WERI-Rb-1 (cell line): ENCODE measurements around the gene XRCC1.

Experiments
- DNase-seq: peaks from one replicate; pipeline ENCODE4 v3.0.0-alpha.2; 2020
- H3K27ac ChIP-seq: fragments of 250-450 bp; sonication (Bioruptor Pico); 2 replicates; pipeline ENCODE4 v1.5.1; 2020; ENCODE audit warnings: mild to moderate bottlenecking, moderate library complexity
- H3K27me3 ChIP-seq: fragments of 250-450 bp; sonication (Bioruptor Pico); 2 replicates; pipeline ENCODE4 v1.5.1; 2021; ENCODE audit warnings: mild to moderate bottlenecking, low read depth, moderate library complexity; ENCODE audit not compliant: insufficient read depth, severe bottlenecking
- H3K36me3 ChIP-seq: fragments of 250-450 bp; sonication (Bioruptor Pico); 2 replicates; pipeline ENCODE4 v1.5.1; 2020; ENCODE audit warnings: mild to moderate bottlenecking, moderate library complexity
- H3K4me3 ChIP-seq: 2 replicates; pipeline ENCODE4 v1.5.1; 2011; ENCODE audit warnings: low read depth, mild to moderate bottlenecking, control low read depth, low read length
- H3K9me3 ChIP-seq: fragments of 250-450 bp; sonication (Bioruptor Pico); 2 replicates; pipeline ENCODE4 v1.5.1; 2021; ENCODE audit warnings: mild to moderate bottlenecking, moderate library complexity; ENCODE audit not compliant: severe bottlenecking
- CTCF ChIP-seq: IDR thresholded peaks from 2 replicates; pipeline ENCODE4 v1.5.1; 2011; ENCODE audit warnings: low read depth, mild to moderate bottlenecking, control low read depth, inconsistent platforms, low read length

Gene XRCC1

GRCh38 chr19:43564800-43565199, 10.5 kb downstream of the XRCC1 start:
- DNase-seq = no peak
- TF ChIP-seq CTCF = no peak
- Histone ChIP-seq H3K4me3 (no peak overlapping the region), H3K27me3 (no peaks in the 10 kb centered on the region), H3K36me3 (peaks cover 39% of the 10 kb centered on the region), H3K27ac (no peak overlapping the region), H3K9me3 (no peaks in the 10 kb centered on the region)

GRCh38 chr19:43563816-43564457, 11.4 kb downstream of the XRCC1 start:
- H3K4me3 ChIP-seq = no peak overlapping the region
- TF ChIP-seq CTCF = no peak
- H3K27me3 ChIP-seq = no peaks in the 10 kb centered on the region
- H3K9me3 ChIP-seq = no peaks in the 10 kb centered on the region
- peaks cover 40% of the 10 kb centered on the region for H3K36me3 ChIP-seq
- no peak for DNase-seq
- H3K27ac ChIP-seq = no peak overlapping the region

GRCh38 chr19:43562698-43563241, 12.6 kb downstream of the XRCC1 start:
- no peaks in the 10 kb centered on the region for H3K27me3 ChIP-seq
- no peak for DNase-seq
- no peak for TF ChIP-seq CTCF
- no peak overlapping the region for H3K27ac ChIP-seq
- no peak overlapping the region for H3K4me3 ChIP-seq
- peaks cover 36% of the 10 kb centered on the region for H3K36me3 ChIP-seq
- H3K9me3 ChIP-seq = no peaks in the 10 kb centered on the region

- H3K27ac ChIP-seq = no peak overlapping the region
- no peak for DNase-seq
- no peak overlapping the region for H3K4me3 ChIP-seq
- peaks cover 36% of the 10 kb centered on the region for H3K36me3 ChIP-seq
- TF ChIP-seq CTCF = no peak
- no peaks in the 10 kb centered on the region for H3K9me3 ChIP-seq
- H3K27me3 ChIP-seq = no peaks in the 10 kb centered on the region
These were observed 13.1 kb downstream of the XRCC1 start for GRCh38 chr19:43562226-43562697.

GRCh38 chr19:43561139-43561970, 14.0 kb downstream of the XRCC1 start:
- no peak for TF ChIP-seq CTCF
- Histone ChIP-seq H3K9me3 (no peaks in the 10 kb centered on the region), H3K4me3 (no peak overlapping the region), H3K27ac (no peak overlapping the region), H3K36me3 (peaks cover 40% of the 10 kb centered on the region), H3K27me3 (no peaks in the 10 kb centered on the region)
- no peak for DNase-seq
